ENCODE measurements around the gene DERA.

The DERA gene

GRCh38 chr12:16086462-16086861 is 175.3 kb downstream of the DERA start:
- DNase-seq = no peak

- DNase-seq = no peak
Observed at GRCh38 chr12:16086942-16087341, 175.8 kb downstream of the DERA start.
